HG02885 (cell line): ENCODE data around the gene HORMAD2.
"Not testable (repeated sequence)": the region's sequence is repeated elsewhere in the genome, so short reads cannot be mapped to it uniquely, and the experiment has no call there.

Experiments used
- ATAC-seq: cut with Tn5 transposase; IDR thresholded peaks from one replicate; pipeline ENCODE4 v1.9.1; 2021; ENCODE audit warnings: mild to moderate bottlenecking; ENCODE audit not compliant: unreplicated experiment, poor library complexity

HORMAD2 gene

GRCh38 chr22:30097861-30098260 is 17.6 kb downstream of the HORMAD2 start:
- no peak for ATAC-seq

- not testable (repeated sequence) for ATAC-seq
Observed at GRCh38 chr22:30100770-30101169, 20.5 kb downstream of the HORMAD2 start.

GRCh38 chr22:30104501-30105156 is 24.4 kb downstream of the HORMAD2 start:
- no peak for ATAC-seq

- ATAC-seq = no peak
Observed at GRCh38 chr22:30105483-30105882, 25.2 kb downstream of the HORMAD2 start.

- no peak for ATAC-seq
Observed at GRCh38 chr22:30113494-30113893, 33.2 kb downstream of the HORMAD2 start.

GRCh38 chr22:30114361-30114760 is 34.1 kb downstream of the HORMAD2 start:
- no peak for ATAC-seq

GRCh38 chr22:30115705-30116104 is 35.4 kb downstream of the HORMAD2 start:
- no peak for ATAC-seq

GRCh38 chr22:30116362-30117117 is 36.3 kb downstream of the HORMAD2 start:
- ATAC-seq = no peak

GRCh38 chr22:30117256-30117655 is 37.0 kb downstream of the HORMAD2 start:
- ATAC-seq = no peak

- ATAC-seq = no peak
Observed at GRCh38 chr22:30118291-30118690, 38.0 kb downstream of the HORMAD2 start.

- no peak for ATAC-seq
Observed at GRCh38 chr22:30121960-30122359, 41.7 kb downstream of the HORMAD2 start.

GRCh38 chr22:30123463-30123862 is 43.2 kb downstream of the HORMAD2 start:
- ATAC-seq = no peak

- ATAC-seq = no peak
Observed at GRCh38 chr22:30127749-30128166, 47.5 kb downstream of the HORMAD2 start.

- no peak for ATAC-seq
Observed at GRCh38 chr22:30128511-30128910, 48.2 kb downstream of the HORMAD2 start.

GRCh38 chr22:30129636-30130035 is 49.4 kb downstream of the HORMAD2 start:
- ATAC-seq = no peak

GRCh38 chr22:30132290-30132996 is 52.2 kb downstream of the HORMAD2 start:
- ATAC-seq = no peak

GRCh38 chr22:30140414-30140813 is 60.1 kb downstream of the HORMAD2 start:
- ATAC-seq = no peak

GRCh38 chr22:30143265-30143664 is 63.0 kb downstream of the HORMAD2 start:
- ATAC-seq = no peak

GRCh38 chr22:30144391-30144790 is 64.1 kb downstream of the HORMAD2 start:
- no peak for ATAC-seq

- ATAC-seq = no peak
Observed at GRCh38 chr22:30150212-30150611, 69.9 kb downstream of the HORMAD2 start.

- no peak for ATAC-seq
Observed at GRCh38 chr22:30158277-30158676, 78.0 kb downstream of the HORMAD2 start.
